K562 (cell line): Measurements from ENCODE around the gene SCN1B.

ENCODE experiments used
- ARID3A ChIP-seq: IDR thresholded peaks from 2 replicates; pipeline ENCODE4 v1.6.1; 2012; ENCODE audit warnings: low read depth, low read length, improper control_type of control experiment, borderline replicate concordance
- CSDE1 ChIP-seq, 2 experiments: fragments of 450-650 bp; IDR thresholded peaks; 2 replicates each; pipeline ENCODE4 v1.6.1; 2016; ENCODE audit warnings: mild to moderate bottlenecking in 1 of 2
- CTCF ChIP-seq, 3 experiments: IDR thresholded peaks in 2 of 3; conservative IDR thresholded peaks in 1 of 3; 2 replicates each; pipeline ENCODE4 v1.5.1; 2011 to 2012; ENCODE audit warnings: low read length in 3 of 3, mild to moderate bottlenecking in 3 of 3, control low read depth in 2 of 3, improper control_type of control experiment in 1 of 3, inconsistent platforms in 1 of 3, low read depth in 1 of 3, mixed read lengths in 1 of 3, moderate library complexity in 1 of 3; ENCODE audit not compliant: insufficient read depth in 2 of 3
- FOS ChIP-seq: IDR thresholded peaks from 3 replicates; pipeline ENCODE4 v1.6.1; 2011; ENCODE audit not compliant: insufficient read length; ENCODE audit errors: extremely low read depth
- IRF9 ChIP-seq: fragments of 450-650 bp; IDR thresholded peaks from 2 replicates; pipeline ENCODE4 v1.6.1; 2016; ENCODE audit warnings: missing biosample characterization, missing genetic modification characterization
- MAX ChIP-seq: sonication (generic); formaldehyde crosslinking; IDR thresholded peaks from 2 replicates; pipeline ENCODE4 v1.9.0; 2022; ENCODE audit warnings: mild to moderate bottlenecking, missing genetic modification reagents
- MTA2 ChIP-seq: fragments of 450-650 bp; IDR thresholded peaks from 2 replicates; pipeline ENCODE4 v1.6.1; 2016; ENCODE audit warnings: low read depth
- NR2C2 ChIP-seq, 2 experiments: fragments of 200-800 bp in 1 of 2; sonication (Bioruptor generic) in 1 of 2; sonication (generic) in 1 of 2; formaldehyde crosslinking in 1 of 2; IDR thresholded peaks; 2 replicates each; pipeline versions ENCODE4 v1.6.1 to v1.8.0; 2016 to 2022; ENCODE audit warnings: mild to moderate bottlenecking in 1 of 2, missing compliant biosample characterization in 1 of 2, missing genetic modification characterization in 1 of 2, missing genetic modification reagents in 1 of 2
- SMC3 ChIP-seq: conservative IDR thresholded peaks from 2 replicates; pipeline ENCODE4 v1.6.1; 2011; ENCODE audit warnings: low read depth, low read length, improper control_type of control experiment; ENCODE audit not compliant: insufficient read depth
- ZNF274 ChIP-seq: IDR thresholded peaks from 2 replicates; pipeline ENCODE4 v1.6.1; 2011; ENCODE audit warnings: low read depth, mild to moderate bottlenecking, low read length, moderate library complexity, borderline replicate concordance
- ZNF589 ChIP-seq: fragments of 200-800 bp; sonication (Bioruptor generic); IDR thresholded peaks from 2 replicates; pipeline ENCODE4 v1.6.1; 2016; ENCODE audit warnings: low read depth, missing genetic modification characterization, missing compliant biosample characterization

DNA sequence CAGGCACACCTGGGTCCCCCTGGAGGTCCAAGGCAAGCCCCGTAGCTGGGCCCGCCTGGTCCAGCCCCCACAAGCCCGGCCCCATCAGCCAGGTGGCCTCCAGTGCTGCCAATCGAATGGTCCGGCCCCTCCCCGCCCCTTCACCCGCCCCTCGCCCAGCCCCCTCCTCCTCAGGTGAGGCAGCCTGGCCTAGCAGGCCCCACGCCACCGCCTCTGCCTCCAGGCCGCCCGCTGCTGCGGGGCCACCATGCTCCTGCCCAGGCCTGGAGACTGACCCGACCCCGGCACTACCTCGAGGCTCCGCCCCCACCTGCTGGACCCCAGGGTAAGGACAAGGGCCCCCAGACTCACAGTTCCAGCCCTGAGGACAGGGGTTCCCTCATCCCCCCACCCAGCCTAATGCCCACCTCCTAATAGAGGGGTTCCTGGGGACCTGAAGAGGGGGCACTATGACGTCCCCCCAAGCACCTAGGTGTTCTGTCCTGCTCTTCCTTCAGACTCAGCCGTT is 11.3 kb downstream of the SCN1B start, which contains the start of gene HPN:
- TF ChIP-seq CSDE1 (IDR thresholded peaks at IDR 0.05) (no peak), FOS (no peak), CTCF (IDR thresholded peaks at IDR 0.05 in 2 of 3, conservative IDR thresholded peaks at IDR 0.05 in 1 of 3; ENCODE audit: insufficient read depth in 2 of 3, low read depth in 1 of 3, low read length in 3 of 3) (no peak), MTA2 (no peak), MAX (CRISPR knock-in tag) (no peak), NR2C2 (CRISPR knock-in tag; IDR thresholded peaks at IDR 0.05) (no peak), NR2C2 (tag; IDR thresholded peaks at IDR 0.05) (no peak), ZNF589 (CRISPR knock-in tag) (no peak), SMC3 (no peak), ZNF274 (no peak), ARID3A (no peak), IRF9 (tag) (no peak)
